WERI-Rb-1 (cell line): Measurements from ENCODE around the gene PTPN14.
"Not testable (repeated sequence)": the region's sequence is repeated elsewhere in the genome, so short reads cannot be mapped to it uniquely, and the experiment has no call there.

ENCODE experiments used
- DNase-seq: peaks from one replicate; pipeline ENCODE4 v3.0.0-alpha.2; 2020
- H3K27ac ChIP-seq: fragments of 250-450 bp; sonication (Bioruptor Pico); 2 replicates; pipeline ENCODE4 v1.5.1; 2020; ENCODE audit warnings: mild to moderate bottlenecking, moderate library complexity
- H3K27me3 ChIP-seq: fragments of 250-450 bp; sonication (Bioruptor Pico); 2 replicates; pipeline ENCODE4 v1.5.1; 2021; ENCODE audit warnings: mild to moderate bottlenecking, low read depth, moderate library complexity; ENCODE audit not compliant: insufficient read depth, severe bottlenecking
- H3K36me3 ChIP-seq: fragments of 250-450 bp; sonication (Bioruptor Pico); 2 replicates; pipeline ENCODE4 v1.5.1; 2020; ENCODE audit warnings: mild to moderate bottlenecking, moderate library complexity
- H3K4me3 ChIP-seq: 2 replicates; pipeline ENCODE4 v1.5.1; 2011; ENCODE audit warnings: low read depth, mild to moderate bottlenecking, control low read depth, low read length
- H3K9me3 ChIP-seq: fragments of 250-450 bp; sonication (Bioruptor Pico); 2 replicates; pipeline ENCODE4 v1.5.1; 2021; ENCODE audit warnings: mild to moderate bottlenecking, moderate library complexity; ENCODE audit not compliant: severe bottlenecking
- TF ChIP-seq, protein P1 (sequence below): IDR thresholded peaks from 2 replicates; pipeline ENCODE4 v1.5.1; 2011; ENCODE audit warnings: low read depth, mild to moderate bottlenecking, control low read depth, inconsistent platforms, low read length

Gene PTPN14

DNA sequence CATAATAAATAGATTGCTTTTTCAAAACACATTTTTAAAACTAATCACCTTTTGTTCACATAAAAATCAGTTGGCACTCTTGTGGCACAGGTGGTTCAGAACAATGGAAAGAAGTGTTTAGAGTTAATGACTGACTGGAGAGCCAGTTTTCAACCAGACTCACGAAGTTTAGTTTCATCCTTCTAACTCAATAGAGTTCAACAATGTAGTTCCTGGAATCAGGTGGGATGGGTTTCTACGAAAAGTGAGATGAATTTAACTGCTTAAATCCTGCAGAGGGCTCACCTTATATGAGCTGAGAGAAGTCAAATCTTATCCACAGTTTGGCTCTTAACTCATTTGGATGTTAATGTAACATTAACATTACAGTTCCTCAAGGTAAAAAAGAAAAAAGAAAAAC is 153.9 kb downstream of the PTPN14 start:
- TF ChIP-seq, protein P1, sequence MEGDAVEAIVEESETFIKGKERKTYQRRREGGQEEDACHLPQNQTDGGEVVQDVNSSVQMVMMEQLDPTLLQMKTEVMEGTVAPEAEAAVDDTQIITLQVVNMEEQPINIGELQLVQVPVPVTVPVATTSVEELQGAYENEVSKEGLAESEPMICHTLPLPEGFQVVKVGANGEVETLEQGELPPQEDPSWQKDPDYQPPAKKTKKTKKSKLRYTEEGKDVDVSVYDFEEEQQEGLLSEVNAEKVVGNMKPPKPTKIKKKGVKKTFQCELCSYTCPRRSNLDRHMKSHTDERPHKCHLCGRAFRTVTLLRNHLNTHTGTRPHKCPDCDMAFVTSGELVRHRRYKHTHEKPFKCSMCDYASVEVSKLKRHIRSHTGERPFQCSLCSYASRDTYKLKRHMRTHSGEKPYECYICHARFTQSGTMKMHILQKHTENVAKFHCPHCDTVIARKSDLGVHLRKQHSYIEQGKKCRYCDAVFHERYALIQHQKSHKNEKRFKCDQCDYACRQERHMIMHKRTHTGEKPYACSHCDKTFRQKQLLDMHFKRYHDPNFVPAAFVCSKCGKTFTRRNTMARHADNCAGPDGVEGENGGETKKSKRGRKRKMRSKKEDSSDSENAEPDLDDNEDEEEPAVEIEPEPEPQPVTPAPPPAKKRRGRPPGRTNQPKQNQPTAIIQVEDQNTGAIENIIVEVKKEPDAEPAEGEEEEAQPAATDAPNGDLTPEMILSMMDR = no peak
- Histone ChIP-seq H3K27ac (no peak overlapping the region), H3K4me3 (no peak overlapping the region), H3K9me3 (no peaks in the 10 kb centered on the region), H3K36me3 (no peaks in the 10 kb centered on the region), H3K27me3 (no peaks in the 10 kb centered on the region)
- DNase-seq = no peak

DNA sequence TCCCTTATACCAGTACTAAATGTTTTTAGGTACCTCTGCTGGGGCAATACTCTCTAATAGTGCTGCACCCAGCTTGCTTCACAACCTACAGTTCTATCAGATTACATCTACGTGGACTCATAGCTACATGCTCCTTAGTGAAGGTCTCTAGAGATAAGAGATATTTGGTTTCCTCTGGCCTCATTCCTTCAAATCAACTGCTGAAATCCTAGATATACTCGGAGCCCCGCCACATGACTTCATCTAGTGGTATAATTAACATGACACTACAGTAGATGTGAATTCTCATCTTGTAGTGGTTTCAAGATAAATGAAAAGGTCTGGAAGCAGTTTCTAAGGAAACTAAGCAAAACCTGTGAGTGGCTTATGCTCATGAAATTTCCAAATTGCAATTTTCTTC is 155.1 kb downstream of the PTPN14 start:
- no peak for DNase-seq

DNA sequence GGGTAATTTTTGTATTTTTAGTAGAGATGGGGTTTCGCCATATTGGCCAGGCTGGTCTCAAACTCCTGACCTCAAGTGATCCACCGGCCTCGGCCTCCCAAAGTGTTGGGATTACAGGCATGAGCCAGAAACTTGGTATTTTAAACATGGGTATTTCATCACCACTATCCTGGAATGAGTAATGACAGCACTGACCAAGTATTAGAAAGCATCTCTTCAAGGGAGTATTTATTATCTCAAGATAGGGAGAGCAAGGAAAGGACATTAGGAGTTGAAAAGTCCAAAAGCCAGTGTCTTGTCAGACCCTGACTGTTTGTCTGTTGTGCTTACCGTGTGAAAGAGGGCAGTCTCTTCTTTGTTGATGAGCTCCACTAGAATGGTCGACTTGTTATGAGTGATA is 156.8 kb downstream of the PTPN14 start:
- H3K36me3 ChIP-seq, H3K27me3 ChIP-seq, H3K9me3 ChIP-seq, H3K27ac ChIP-seq, DNase-seq, H3K4me3 ChIP-seq: not testable (repeated sequence)

More for the DNA sequence above, 155.1 kb downstream of the PTPN14 start:
- Histone ChIP-seq H3K36me3 (no peaks in the 10 kb centered on the region), H3K27ac (no peak overlapping the region), H3K27me3 (no peaks in the 10 kb centered on the region), H3K4me3 (no peak overlapping the region), H3K9me3 (no peaks in the 10 kb centered on the region)
- TF ChIP-seq, protein P1 = no peak

DNA sequence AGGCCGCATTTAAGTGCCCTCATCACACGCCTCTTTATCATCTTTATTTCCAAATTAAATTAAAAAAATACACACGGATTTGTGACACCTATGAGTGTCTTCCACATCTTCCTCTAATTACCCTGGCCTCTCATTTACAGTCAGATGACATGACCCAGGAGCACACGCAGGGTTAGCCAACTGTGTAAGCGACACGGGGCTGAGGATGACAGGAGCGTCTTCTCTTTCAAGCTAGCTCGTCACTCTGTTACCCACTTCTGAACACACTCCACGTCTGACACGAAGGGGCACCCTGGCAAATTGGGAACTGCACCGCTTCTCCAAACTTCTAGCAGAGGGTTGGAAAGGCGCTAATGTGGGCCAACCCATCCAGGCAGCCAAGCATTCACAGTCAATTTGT is 158.3 kb downstream of the PTPN14 start:
- no peak overlapping the region for H3K27ac ChIP-seq
- TF ChIP-seq, protein P1 = no peak
- H3K9me3 ChIP-seq = no peaks in the 10 kb centered on the region
- no peak for DNase-seq
- no peak overlapping the region for H3K4me3 ChIP-seq
- H3K27me3 ChIP-seq = no peaks in the 10 kb centered on the region
- H3K36me3 ChIP-seq = no peaks in the 10 kb centered on the region

DNA sequence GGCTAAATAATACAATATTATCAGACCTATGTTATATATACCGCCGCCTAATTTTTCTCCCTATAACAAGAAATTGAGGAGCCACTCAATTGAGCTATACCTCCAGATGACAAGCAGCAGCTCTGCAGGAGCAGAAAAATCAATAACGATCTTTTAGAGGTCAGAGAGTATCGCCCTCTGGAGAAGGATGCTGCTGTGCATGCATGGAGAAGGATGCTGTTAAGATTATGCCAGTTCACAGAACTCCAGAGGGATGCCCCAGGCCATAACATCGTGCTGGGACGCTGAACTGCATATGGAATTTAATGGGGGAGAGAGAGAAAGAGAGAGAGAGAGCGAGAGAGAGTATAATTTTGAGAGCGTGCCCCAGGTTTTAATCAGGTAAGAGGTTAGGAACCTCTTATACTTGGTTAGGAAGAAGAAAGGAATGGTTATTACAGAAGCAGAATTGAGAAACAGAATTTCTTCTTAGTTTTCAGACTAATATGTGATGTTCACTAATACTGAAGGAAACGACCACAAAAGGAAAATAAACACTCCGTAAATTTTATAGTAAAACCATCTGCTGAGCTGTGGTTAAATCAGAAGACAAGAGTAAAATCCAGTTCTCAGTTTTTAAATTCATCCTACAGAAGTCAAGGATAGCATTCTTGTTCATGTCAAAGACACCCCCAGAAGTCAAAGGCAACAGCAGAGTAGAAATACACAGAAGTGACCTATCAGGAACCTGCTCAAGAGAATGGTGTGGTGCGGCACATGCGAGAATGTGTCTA is 159.3 kb downstream of the PTPN14 start:
- Histone ChIP-seq H3K27ac (no peak overlapping the region), H3K27me3 (no peaks in the 10 kb centered on the region), H3K4me3 (no peak overlapping the region), H3K9me3 (no peaks in the 10 kb centered on the region), H3K36me3 (no peaks in the 10 kb centered on the region)
- TF ChIP-seq, protein P1 = no peak
- no peak for DNase-seq

DNA sequence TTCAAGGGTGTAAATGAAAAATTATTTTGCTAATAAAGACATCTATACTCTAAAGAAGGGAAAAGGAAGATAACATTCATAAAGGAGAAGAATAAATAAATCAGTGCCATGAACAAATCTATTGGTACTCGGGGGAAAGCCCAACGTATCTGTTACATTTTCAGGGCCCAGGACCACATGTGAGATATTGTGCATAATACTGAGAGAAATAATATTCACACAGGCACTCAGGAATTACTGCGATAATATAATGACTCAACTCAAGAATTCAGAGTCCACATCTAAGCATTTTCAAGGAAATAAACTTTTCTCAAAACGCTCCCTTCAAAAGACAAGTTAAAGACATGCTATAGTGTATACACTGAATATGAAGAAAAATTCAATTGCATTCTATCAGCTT is 161.7 kb downstream of the PTPN14 start:
- Histone ChIP-seq H3K4me3 (no peak overlapping the region), H3K9me3 (no peaks in the 10 kb centered on the region), H3K36me3 (no peaks in the 10 kb centered on the region), H3K27me3 (no peaks in the 10 kb centered on the region), H3K27ac (no peak overlapping the region)
- DNase-seq = no peak
- TF ChIP-seq, protein P1 = no peak
